ENCODE measurements around the gene CMTR1.

Gene CMTR1

DNA sequence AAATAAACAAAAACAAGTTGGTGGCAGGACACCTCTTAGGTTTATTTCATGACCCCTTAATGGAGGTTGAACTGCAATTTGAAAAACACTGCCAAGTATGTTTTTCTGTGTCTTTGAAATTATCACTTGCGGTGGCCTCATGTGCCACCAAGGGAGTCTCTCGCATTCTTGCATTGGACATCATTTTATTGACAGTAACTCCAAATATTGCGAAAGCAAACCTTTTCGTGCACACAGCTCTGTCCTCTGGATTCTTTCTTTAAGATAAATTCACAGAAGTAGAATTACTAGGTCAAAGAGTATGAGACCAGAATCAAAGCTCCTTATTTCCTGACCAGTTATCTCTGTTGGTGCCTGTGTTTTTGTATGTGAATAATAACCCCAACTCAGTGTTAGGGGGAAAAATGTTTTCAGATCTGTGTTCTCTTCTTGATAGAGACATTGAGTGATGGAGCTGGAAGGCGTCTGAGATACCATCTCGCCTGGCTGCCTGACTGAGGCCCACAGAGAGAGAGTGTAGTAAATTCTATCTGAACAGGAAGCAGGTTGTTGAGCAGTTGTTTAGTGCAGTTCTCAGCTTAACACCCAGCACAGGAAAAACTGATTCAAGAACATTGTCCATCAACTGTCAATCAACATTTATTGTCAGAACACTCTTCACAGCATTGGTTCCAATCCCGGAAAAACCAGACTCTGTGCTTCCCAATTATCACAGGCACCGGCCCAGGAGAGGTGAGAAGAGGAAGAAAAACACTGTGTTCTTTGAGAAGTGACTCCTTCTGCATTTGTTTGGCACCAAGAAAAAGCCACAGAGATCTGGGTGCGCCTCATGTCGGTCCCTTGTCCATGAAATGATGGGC is 68.8 kb downstream of the CMTR1 start:
- H3K4me1 ChIP-seq (ENCODE audit: control insufficient read depth, insufficient read depth, low read length) = peaks cover 7% of the 10 kb centered on the region
- H3K9me3 ChIP-seq (ENCODE audit: control insufficient read depth, low read length) = no peaks in the 10 kb centered on the region
- no peak overlapping the region for H3K4me3 ChIP-seq (ENCODE audit: insufficient read depth, low read depth, low read length)
- no peak overlapping the region for H3K27ac ChIP-seq (ENCODE audit: insufficient read depth, low read depth, low read length, poor library complexity, severe bottlenecking)
- WGBS, 2 experiments = 94 to 95% methylated on average over 10 of the region's 10 CpGs
- H3K27me3 ChIP-seq (ENCODE audit: control insufficient read depth, insufficient read depth, low read length, poor library complexity, severe bottlenecking) = peaks cover 4% of the 10 kb centered on the region
- no peaks in the 10 kb centered on the region for H3K36me3 ChIP-seq (ENCODE audit: control insufficient read depth, insufficient read depth, low read length)

DNA sequence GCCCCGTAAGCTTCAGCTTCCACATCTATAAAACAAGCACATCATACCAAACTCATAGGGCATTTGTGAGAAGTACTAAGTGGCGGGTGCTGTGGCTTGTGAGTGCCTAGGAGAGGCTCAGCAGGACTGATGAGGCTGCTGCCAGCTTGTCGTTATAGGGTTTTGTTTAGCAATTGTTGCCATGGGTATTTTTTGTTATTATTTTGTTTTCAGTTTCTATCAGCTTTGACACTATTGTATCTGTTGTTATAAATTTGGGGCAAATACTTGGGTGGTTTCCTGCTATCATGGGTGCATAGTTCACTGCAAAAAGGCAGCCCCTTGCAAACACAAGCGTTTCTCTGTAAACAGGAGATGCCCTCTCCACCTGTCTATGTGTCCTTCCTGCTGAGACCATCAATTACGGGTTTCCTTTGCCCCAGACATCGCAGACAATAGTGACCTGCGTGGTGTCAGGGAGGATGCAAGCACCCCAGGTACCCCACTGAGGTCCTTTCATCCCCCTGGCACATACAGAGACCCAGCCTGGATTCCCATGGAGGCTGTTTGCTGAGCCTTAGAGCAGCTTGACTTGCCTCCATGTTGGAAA is 69.8 kb downstream of the CMTR1 start:
- Histone ChIP-seq H3K27me3 (ENCODE audit: control insufficient read depth, insufficient read depth, low read length, poor library complexity, severe bottlenecking) (peaks cover 4% of the 10 kb centered on the region), H3K27ac (ENCODE audit: insufficient read depth, low read depth, low read length, poor library complexity, severe bottlenecking) (no peak overlapping the region), H3K9me3 (ENCODE audit: control insufficient read depth, low read length) (no peaks in the 10 kb centered on the region), H3K4me1 (ENCODE audit: control insufficient read depth, insufficient read depth, low read length) (peaks cover 7% of the 10 kb centered on the region), H3K36me3 (ENCODE audit: control insufficient read depth, insufficient read depth, low read length) (no peaks in the 10 kb centered on the region), H3K4me3 (ENCODE audit: insufficient read depth, low read depth, low read length) (no peak overlapping the region)
- 28 to 36% methylated on average over 7 of the region's 7 CpGs for WGBS, 2 experiments

DNA sequence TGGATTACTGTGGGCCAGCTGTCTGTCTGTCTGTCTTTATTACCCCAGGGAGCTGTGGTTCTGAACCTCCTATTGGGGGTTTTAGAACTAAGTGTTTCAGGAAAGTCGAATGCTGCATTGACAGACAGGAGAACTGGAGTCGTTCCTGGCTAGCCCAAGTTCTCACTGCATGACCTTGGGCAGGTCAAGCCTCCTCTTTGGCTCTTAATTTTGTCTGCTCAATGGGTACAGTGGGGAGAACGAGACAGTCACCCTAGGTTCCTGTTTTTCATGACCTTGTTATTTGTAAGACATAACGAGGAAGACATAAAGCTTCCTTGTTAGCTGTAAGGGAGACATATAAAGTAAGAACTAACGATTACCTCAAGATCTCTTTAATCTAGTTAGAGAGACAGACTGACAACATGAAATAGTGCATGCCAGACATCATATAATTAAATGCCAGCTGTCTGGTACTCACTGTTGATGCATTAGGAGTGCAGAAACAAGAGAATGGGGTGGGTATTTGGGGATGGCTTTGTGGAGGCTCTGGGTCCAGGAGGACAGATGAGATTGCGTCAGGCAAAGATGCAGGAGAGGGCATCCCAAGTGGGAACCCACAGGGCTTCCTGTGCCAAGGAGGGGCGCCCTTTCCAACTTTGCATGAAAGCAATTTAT is 70.4 kb downstream of the CMTR1 start:
- H3K4me1 ChIP-seq (ENCODE audit: control insufficient read depth, insufficient read depth, low read length) = peaks cover 9% of the 10 kb centered on the region
- no peak overlapping the region for H3K27ac ChIP-seq (ENCODE audit: insufficient read depth, low read depth, low read length, poor library complexity, severe bottlenecking)
- H3K36me3 ChIP-seq (ENCODE audit: control insufficient read depth, insufficient read depth, low read length) = no peaks in the 10 kb centered on the region
- no peaks in the 10 kb centered on the region for H3K9me3 ChIP-seq (ENCODE audit: control insufficient read depth, low read length)
- peaks cover 4% of the 10 kb centered on the region for H3K27me3 ChIP-seq (ENCODE audit: control insufficient read depth, insufficient read depth, low read length, poor library complexity, severe bottlenecking)
- 82 to 87% methylated on average over 6 to 7 of the region's 7 CpGs for WGBS, 2 experiments
- no peak overlapping the region for H3K4me3 ChIP-seq (ENCODE audit: insufficient read depth, low read depth, low read length)

DNA sequence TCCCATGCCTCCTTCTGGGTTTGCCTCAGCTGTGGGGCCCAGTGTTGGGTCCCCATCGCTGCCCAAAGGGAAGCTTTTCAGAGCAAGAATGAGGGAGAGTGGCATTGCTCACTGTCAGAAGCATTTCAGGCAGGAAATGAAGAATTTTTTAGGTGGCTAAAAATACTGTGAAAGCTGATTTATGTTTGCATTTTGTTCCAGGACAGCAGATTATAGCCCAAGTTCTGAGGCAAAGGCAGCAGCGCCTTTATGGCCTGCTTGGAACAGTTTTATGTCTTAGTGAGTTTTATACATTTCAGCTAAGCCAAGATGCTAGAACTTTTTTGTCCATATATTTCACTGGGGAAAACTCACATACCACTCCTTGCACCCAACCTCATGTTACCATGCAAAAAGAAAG is 71.0 kb downstream of the CMTR1 start:
- no peaks in the 10 kb centered on the region for H3K9me3 ChIP-seq (ENCODE audit: control insufficient read depth, low read length)
- no peaks in the 10 kb centered on the region for H3K36me3 ChIP-seq (ENCODE audit: control insufficient read depth, insufficient read depth, low read length)
- no peak overlapping the region for H3K27ac ChIP-seq (ENCODE audit: insufficient read depth, low read depth, low read length, poor library complexity, severe bottlenecking)
- H3K4me3 ChIP-seq (ENCODE audit: insufficient read depth, low read depth, low read length) = no peak overlapping the region
- WGBS, 2 experiments = 92 to 93% methylated on average over 2 of the region's 2 CpGs
- peaks cover 9% of the 10 kb centered on the region for H3K4me1 ChIP-seq (ENCODE audit: control insufficient read depth, insufficient read depth, low read length)
- peaks cover 4% of the 10 kb centered on the region for H3K27me3 ChIP-seq (ENCODE audit: control insufficient read depth, insufficient read depth, low read length, poor library complexity, severe bottlenecking)

DNA sequence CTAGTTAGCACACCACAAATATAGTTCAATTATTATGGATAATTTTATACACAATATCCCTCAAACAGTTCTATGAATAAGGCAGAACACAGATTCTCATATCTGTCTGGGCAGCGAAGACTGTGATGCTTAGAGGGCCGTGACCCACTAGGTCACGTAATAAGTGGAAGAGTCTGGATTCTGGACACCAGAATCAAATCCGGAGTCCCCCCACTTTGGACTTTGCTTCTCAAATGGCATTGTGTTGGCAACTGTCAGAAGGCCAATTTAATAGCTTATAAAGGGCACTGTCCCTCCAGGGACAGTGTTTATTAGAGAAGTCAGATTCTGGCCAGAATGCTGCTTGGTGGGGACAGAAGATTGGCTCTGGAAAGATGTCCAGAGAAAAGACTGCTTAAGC is 73.5 kb downstream of the CMTR1 start:
- Histone ChIP-seq H3K27ac (ENCODE audit: insufficient read depth, low read depth, low read length, poor library complexity, severe bottlenecking) (no peak overlapping the region), H3K9me3 (ENCODE audit: control insufficient read depth, low read length) (no peaks in the 10 kb centered on the region), H3K4me3 (ENCODE audit: insufficient read depth, low read depth, low read length) (no peak overlapping the region), H3K27me3 (ENCODE audit: control insufficient read depth, insufficient read depth, low read length, poor library complexity, severe bottlenecking) (peaks cover 4% of the 10 kb centered on the region), H3K4me1 (ENCODE audit: control insufficient read depth, insufficient read depth, low read length) (peaks cover 9% of the 10 kb centered on the region), H3K36me3 (ENCODE audit: control insufficient read depth, insufficient read depth, low read length) (no peaks in the 10 kb centered on the region)
- WGBS, 2 experiments = 74% methylated on average over 4 of the region's 4 CpGs

DNA sequence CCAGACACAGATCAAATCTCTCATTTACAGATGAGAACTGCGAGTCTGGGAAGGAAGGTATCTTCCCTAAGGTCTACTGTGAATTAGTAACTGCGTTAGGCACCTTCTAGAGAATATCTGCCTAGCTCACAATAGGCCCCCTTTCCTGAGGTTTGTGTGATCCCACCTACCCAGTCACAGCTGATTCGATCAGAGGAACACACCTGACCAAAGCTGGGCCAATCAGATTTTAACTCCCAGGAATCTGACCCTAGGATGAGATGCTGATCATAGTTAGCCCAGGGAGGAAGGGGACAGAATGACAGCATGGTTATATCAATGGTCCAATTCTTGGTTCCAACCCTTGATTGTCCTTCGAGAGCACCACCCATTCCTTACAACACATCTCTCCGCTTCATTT is 74.1 kb downstream of the CMTR1 start:
- Histone ChIP-seq H3K27me3 (ENCODE audit: control insufficient read depth, insufficient read depth, low read length, poor library complexity, severe bottlenecking) (peaks cover 4% of the 10 kb centered on the region), H3K9me3 (ENCODE audit: control insufficient read depth, low read length) (no peaks in the 10 kb centered on the region), H3K4me1 (ENCODE audit: control insufficient read depth, insufficient read depth, low read length) (peaks cover 14% of the 10 kb centered on the region), H3K36me3 (ENCODE audit: control insufficient read depth, insufficient read depth, low read length) (no peaks in the 10 kb centered on the region), H3K4me3 (ENCODE audit: insufficient read depth, low read depth, low read length) (no peak overlapping the region), H3K27ac (ENCODE audit: insufficient read depth, low read depth, low read length, poor library complexity, severe bottlenecking) (no peak overlapping the region)
- 85 to 92% methylated on average over 5 of the region's 5 CpGs for WGBS, 2 experiments

DNA sequence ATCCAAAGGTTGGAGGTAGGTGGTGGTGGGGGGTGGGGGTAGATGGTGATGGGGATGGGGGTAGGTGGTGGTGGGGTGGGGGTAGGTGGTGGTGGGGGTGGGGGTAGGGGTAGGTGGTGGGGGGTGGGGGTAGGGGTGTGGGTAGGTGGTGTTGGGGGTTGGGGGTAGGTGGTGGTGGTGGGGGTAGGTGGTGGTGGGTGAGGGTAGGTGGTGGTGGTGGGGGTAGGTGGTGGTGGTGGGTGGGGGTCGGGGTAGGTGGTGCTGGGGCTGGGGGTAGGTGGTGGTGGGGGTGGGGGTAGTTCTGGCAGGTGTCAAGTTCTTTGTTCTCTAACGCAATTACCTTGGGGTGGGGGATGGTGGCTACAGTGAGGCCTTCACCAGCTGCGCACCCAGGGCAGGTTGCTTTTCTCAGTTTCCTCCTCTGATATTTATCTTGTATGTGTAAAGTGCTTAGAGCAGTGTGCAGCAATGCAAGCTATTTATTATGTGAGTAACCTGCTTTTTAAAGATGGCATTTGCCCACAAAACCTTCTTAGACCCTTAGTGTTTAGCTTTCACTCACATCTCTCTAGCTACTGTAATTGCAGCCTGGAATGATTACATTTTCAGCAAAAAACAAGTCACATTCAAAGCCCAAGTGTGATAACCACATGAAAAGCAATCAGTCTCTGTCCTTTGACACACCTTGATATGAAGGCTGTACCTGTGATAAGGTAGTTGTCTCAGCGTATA is 74.8 kb downstream of the CMTR1 start:
- Histone ChIP-seq H3K9me3 (ENCODE audit: control insufficient read depth, low read length) (no peaks in the 10 kb centered on the region), H3K27ac (ENCODE audit: insufficient read depth, low read depth, low read length, poor library complexity, severe bottlenecking) (no peak overlapping the region), H3K4me3 (ENCODE audit: insufficient read depth, low read depth, low read length) (no peak overlapping the region), H3K36me3 (ENCODE audit: control insufficient read depth, insufficient read depth, low read length) (no peaks in the 10 kb centered on the region), H3K27me3 (ENCODE audit: control insufficient read depth, insufficient read depth, low read length, poor library complexity, severe bottlenecking) (peaks cover 4% of the 10 kb centered on the region), H3K4me1 (ENCODE audit: control insufficient read depth, insufficient read depth, low read length) (peaks cover 20% of the 10 kb centered on the region)
- WGBS, 2 experiments = 81 to 90% methylated on average over 3 to 4 of the region's 4 CpGs

DNA sequence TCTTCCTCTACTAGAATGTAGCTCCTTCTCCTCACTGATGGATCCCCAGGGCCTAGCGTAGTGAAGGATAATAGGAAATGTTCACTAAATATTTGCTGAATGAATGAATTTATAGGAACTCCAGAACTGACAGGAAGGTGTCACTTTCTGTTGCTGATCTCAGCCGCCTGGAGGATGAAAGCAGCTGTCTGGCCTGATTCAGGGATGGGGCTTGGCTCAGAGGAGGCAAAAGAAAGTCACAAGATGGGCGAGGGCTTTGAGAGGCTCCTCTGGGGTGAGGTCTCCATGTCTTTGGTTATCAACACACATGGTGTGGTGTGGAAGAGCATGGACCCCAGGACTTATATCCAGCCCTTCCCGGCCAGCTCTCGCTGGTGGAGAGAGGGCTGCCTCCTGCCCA is 78.2 kb downstream of the CMTR1 start:
- 82 to 92% methylated on average over 5 of the region's 5 CpGs for WGBS, 2 experiments
- Histone ChIP-seq H3K9me3 (ENCODE audit: control insufficient read depth, low read length) (no peaks in the 10 kb centered on the region), H3K4me3 (ENCODE audit: insufficient read depth, low read depth, low read length) (no peak overlapping the region), H3K4me1 (ENCODE audit: control insufficient read depth, insufficient read depth, low read length) (peaks cover 48% of the 10 kb centered on the region), H3K36me3 (ENCODE audit: control insufficient read depth, insufficient read depth, low read length) (no peaks in the 10 kb centered on the region), H3K27ac (ENCODE audit: insufficient read depth, low read depth, low read length, poor library complexity, severe bottlenecking) (no peak overlapping the region), H3K27me3 (ENCODE audit: control insufficient read depth, insufficient read depth, low read length, poor library complexity, severe bottlenecking) (no peaks in the 10 kb centered on the region)

DNA sequence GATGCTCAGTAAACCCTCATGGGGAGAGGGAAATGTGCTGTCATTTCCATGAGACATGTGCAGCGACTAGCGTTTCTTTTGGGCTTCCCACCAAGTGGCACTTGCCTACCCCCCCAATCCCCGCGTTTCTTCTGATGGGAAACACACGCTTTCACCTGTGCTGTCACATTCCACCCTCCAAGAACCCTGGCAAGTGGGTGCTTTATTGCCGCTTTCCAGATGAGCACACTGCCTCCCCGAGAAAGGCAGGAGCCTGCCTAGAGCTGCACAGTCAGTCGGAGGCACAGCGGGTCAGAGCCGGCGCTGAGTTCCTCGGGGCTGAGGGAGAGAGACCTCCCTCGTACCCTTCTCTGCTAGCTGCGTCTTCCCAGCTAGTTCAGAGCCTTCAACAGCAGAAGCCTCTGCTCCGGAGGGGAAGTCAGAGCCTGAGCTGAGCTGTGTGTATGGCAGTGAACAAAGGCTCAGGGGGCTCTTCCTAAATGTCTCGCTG is 78.9 kb downstream of the CMTR1 start:
- Histone ChIP-seq H3K27me3 (ENCODE audit: control insufficient read depth, insufficient read depth, low read length, poor library complexity, severe bottlenecking) (no peaks in the 10 kb centered on the region), H3K27ac (ENCODE audit: insufficient read depth, low read depth, low read length, poor library complexity, severe bottlenecking) (no peak overlapping the region), H3K9me3 (ENCODE audit: control insufficient read depth, low read length) (no peaks in the 10 kb centered on the region), H3K4me1 (ENCODE audit: control insufficient read depth, insufficient read depth, low read length) (peaks cover 55% of the 10 kb centered on the region), H3K36me3 (ENCODE audit: control insufficient read depth, insufficient read depth, low read length) (no peaks in the 10 kb centered on the region), H3K4me3 (ENCODE audit: insufficient read depth, low read depth, low read length) (no peak overlapping the region)
- 33 to 36% methylated on average over 16 of the region's 16 CpGs for WGBS, 2 experiments
